HG02885 (cell line): ENCODE measurements around the gene ARHGEF12.
"Not testable (repeated sequence)": the region's sequence is repeated elsewhere in the genome, so short reads cannot be mapped to it uniquely, and the experiment has no call there.

Experiments used
- ATAC-seq: cut with Tn5 transposase; IDR thresholded peaks from one replicate; pipeline ENCODE4 v1.9.1; 2021; ENCODE audit warnings: mild to moderate bottlenecking; ENCODE audit not compliant: unreplicated experiment, poor library complexity

ARHGEF12 gene

GRCh38 chr11:120471994-120472393, 135.8 kb downstream of the ARHGEF12 start:
- ATAC-seq = no peak

GRCh38 chr11:120473503-120473902, 137.3 kb downstream of the ARHGEF12 start:
- no peak for ATAC-seq

- no peak for ATAC-seq
These were observed 145.9 kb downstream of the ARHGEF12 start for GRCh38 chr11:120482149-120482548.

GRCh38 chr11:120484722-120485121, 148.5 kb downstream of the ARHGEF12 start:
- no peak for ATAC-seq

- no peak for ATAC-seq
These were observed 149.9 kb downstream of the ARHGEF12 start for GRCh38 chr11:120486138-120486537.

- no peak for ATAC-seq
These were observed 153.6 kb downstream of the ARHGEF12 start for GRCh38 chr11:120489799-120490198.

- ATAC-seq = no peak
These were observed 156.3 kb downstream of the ARHGEF12 start for GRCh38 chr11:120492486-120492885.

GRCh38 chr11:120494595-120494994, 158.4 kb downstream of the ARHGEF12 start:
- no peak for ATAC-seq

GRCh38 chr11:120499088-120499487, 162.9 kb downstream of the ARHGEF12 start:
- ATAC-seq = no peak

- no peak for ATAC-seq
These were observed 163.6 kb downstream of the ARHGEF12 start for GRCh38 chr11:120499859-120500258.

GRCh38 chr11:120500414-120501071, 164.3 kb downstream of the ARHGEF12 start:
- ATAC-seq = no peak

GRCh38 chr11:120501440-120501839, 165.2 kb downstream of the ARHGEF12 start:
- no peak for ATAC-seq

- no peak for ATAC-seq
These were observed 166.0 kb downstream of the ARHGEF12 start for GRCh38 chr11:120501976-120502755.

GRCh38 chr11:120503529-120503928, 167.3 kb downstream of the ARHGEF12 start:
- ATAC-seq = not testable (repeated sequence)

- ATAC-seq = no peak
These were observed 169.7 kb downstream of the ARHGEF12 start for GRCh38 chr11:120505801-120506425.

GRCh38 chr11:120509346-120510053, 173.3 kb downstream of the ARHGEF12 start:
- ATAC-seq = no peak

- ATAC-seq = no peak
These were observed 174.3 kb downstream of the ARHGEF12 start for GRCh38 chr11:120510406-120511115.

GRCh38 chr11:120511116-120511819, 175.1 kb downstream of the ARHGEF12 start, which contains the start of gene GRIK4:
Gene GRIK4, plus strand, starts transcription at chr11:120511748. Its CDS starts 148,571 bp downstream, at chr11:120660319.
- peak; percentile 86 for ATAC-seq
